ENCODE measurements around the gene DNASE1L2. TPM values are rescaled to one million over a fixed set of nuclear protein-coding genes. Genes with fewer than 3 reads are reported as not detected.

The DNASE1L2 gene
- total RNA-seq, 1 donor from 2014 or later: 0.26 TPM

GRCh38 chr16:2284797-2285576, 48.7 kb downstream of the DNASE1L2 start:
- DNase-seq (ENCODE audit: low read depth in 2 of 2): no peak

GRCh38 chr16:2285731-2286191, 49.5 kb downstream of the DNASE1L2 start:
- no peak for DNase-seq (ENCODE audit: low read depth in 2 of 2)

- no peak for DNase-seq (ENCODE audit: low read depth in 2 of 2)
These were observed 50.3 kb downstream of the DNASE1L2 start for GRCh38 chr16:2286550-2286949.

GRCh38 chr16:2287916-2288547, 51.8 kb downstream of the DNASE1L2 start:
- no peak for DNase-seq (ENCODE audit: low read depth in 2 of 2)

Other genes with a start within 250 kb of the DNASE1L2 start
- gene SYNGR3, start 246.5 kb upstream of the DNASE1L2 start, total RNA-seq: 1.3 and 1.5 TPM in 2 replicates
- 9.2 and 12.9 TPM in 2 replicates for gene ZNF598, start 226.6 kb upstream of the DNASE1L2 start, total RNA-seq
- 0.25 and 1.3 TPM in 2 replicates for gene NPW, start 216.7 kb upstream of the DNASE1L2 start, total RNA-seq
- gene NHERF2, start 209.5 kb upstream of the DNASE1L2 start, total RNA-seq: 48.5 and 64.6 TPM in 2 replicates
- gene NTHL1, start 188.6 kb upstream of the DNASE1L2 start, total RNA-seq: 22.4 and 39.3 TPM in 2 replicates
- 23.6 and 36.4 TPM in 2 replicates for gene TSC2, start 188.5 kb upstream of the DNASE1L2 start, total RNA-seq
- gene PKD1, start 100.5 kb upstream of the DNASE1L2 start, total RNA-seq: 20.8 and 35.7 TPM in 2 replicates
- gene RAB26, start 87.8 kb upstream of the DNASE1L2 start, total RNA-seq: 0.51 and 0.77 TPM in 2 replicates
- gene TRAF7, start 80.7 kb upstream of the DNASE1L2 start, total RNA-seq: 64.6 and 88.1 TPM in 2 replicates
- gene CASKIN1, start 39.8 kb upstream of the DNASE1L2 start, total RNA-seq: under 0.01 and 0.13 TPM in 2 replicates
- gene MLST8, start 31.0 kb upstream of the DNASE1L2 start, total RNA-seq: 15.3 and 26.9 TPM in 2 replicates
- gene BRICD5, start 25.6 kb upstream of the DNASE1L2 start, total RNA-seq: 1.3 and 1.7 TPM in 2 replicates
- gene PGP, start 21.6 kb upstream of the DNASE1L2 start, total RNA-seq: 11.8 and 12.5 TPM in 2 replicates
- gene E4F1, start 12.9 kb upstream of the DNASE1L2 start, total RNA-seq: 22.2 and 26.3 TPM in 2 replicates
- 31.8 and 36.2 TPM in 2 replicates for gene ECI1, start 15.1 kb downstream of the DNASE1L2 start, total RNA-seq
- gene RNPS1, start 31.7 kb downstream of the DNASE1L2 start, total RNA-seq: 37.2 and 60.6 TPM in 2 replicates
- 21.4 and 30.3 TPM in 2 replicates for gene ABCA3, start 104.3 kb downstream of the DNASE1L2 start, total RNA-seq
- gene CCNF, start 193.0 kb downstream of the DNASE1L2 start, total RNA-seq: 16.4 and 26.7 TPM in 2 replicates
- gene TEDC2, start 223.7 kb downstream of the DNASE1L2 start, total RNA-seq: 3.7 and 3.8 TPM in 2 replicates
- gene NTN3, start 234.9 kb downstream of the DNASE1L2 start, total RNA-seq: under 0.01 and 0.13 TPM in 2 replicates
- gene TBC1D24, start 238.7 kb downstream of the DNASE1L2 start, total RNA-seq: 7.3 and 10.0 TPM in 2 replicates

All from dermis microvascular lymphatic vessel endothelial cell (primary cell).